ENCODE data around the gene VCAN. TPM values are rescaled to one million over a fixed set of nuclear protein-coding genes. Genes with fewer than 3 reads are reported as not detected.

The VCAN gene
- total and polyA plus RNA-seq, 2 of the 4 experiments (the other 2 are of a cell fraction): 45.3 to 158 TPM

- TF ChIP-seq FOS (IDR thresholded peaks at IDR 0.05; ENCODE audit: low read depth, low read length): no peak
These were observed 87.7 kb downstream of the VCAN start (continued) for GRCh38 chr5:83559118-83559785.

- H4K20me1 ChIP-seq (ENCODE audit: insufficient read depth, low read length): no peaks in the 10 kb centered on the region
- POLR2A ChIA-PET (ENCODE audit: unreplicated experiment): no interaction called here
- H3K79me1 ChIP-seq (ENCODE audit: low read depth in 1 of 2, low read length in 2 of 2): peaks cover 2 to 14% of the 10 kb centered on the region in 2 experiments; a peak in 2 of 4 replicates
- no peak overlapping the region for H3K14ac ChIP-seq (replicated peaks; ENCODE audit: low read depth, low read length)
- WGBS, 2 experiments (ENCODE audit: extremely low coverage in 2 of 2, insufficient read length in 1 of 2): no CpG with 5 or more reads among the region's 1 CpG
- peak overlapping the region; percentile 41; the same call in 1 of the 2 replicates for H3K18ac ChIP-seq (ENCODE audit: low read depth, low read length)
- no peak overlapping the region for H3K4me3 ChIP-seq (ENCODE audit: insufficient read depth, low read depth, low read length)
- peaks cover 2% of the 10 kb centered on the region; the same call in 1 of the 2 replicates for H3K36me3 ChIP-seq (ENCODE audit: control insufficient read depth, insufficient read depth, low read length)
- in situ Hi-C loops (cut with MboI; ENCODE audit: low sequenced_read_pairs) (loop anchor here (5.0 to 25.0 kb wide), 2 partner anchors 475 to 1210 kb away; partner anchors contain the start of genes TMEM167A and XRCC4), dilution Hi-C loops (cut with HindIII; ENCODE audit: low sequenced_read_pairs, unreplicated experiment) (no loop called here), intact Hi-C loops (cut with micrococcal nuclease) (loop anchor here (5.0 kb wide), 1 partner anchor 1250 kb away; no protein-coding TSS in a partner anchor)
- H2BK120ac ChIP-seq (ENCODE audit: low read depth, low read length): no peak overlapping the region
- no peaks in the 10 kb centered on the region for H3K9me3 ChIP-seq (ENCODE audit: control insufficient read depth, insufficient read depth, low read length)
- no peak for DNase-seq
- no peak overlapping the region for H3K9ac ChIP-seq (ENCODE audit: low read depth, low read length)
- H4K8ac ChIP-seq (ENCODE audit: low read depth in 2 of 2, low read length in 2 of 2): no peak overlapping the region; a peak in 1 of 4 replicates
- no peaks in the 10 kb centered on the region for H3K27me3 ChIP-seq (ENCODE audit: control insufficient read depth, insufficient read depth, low read length)
- no peak overlapping the region for H2BK15ac ChIP-seq (ENCODE audit: low read depth, low read length)
- peak overlapping the region; percentile 4; the same call in 1 of the 2 replicates for H4K5ac ChIP-seq (ENCODE audit: low read depth, low read length)
- H3K9me1 ChIP-seq (ENCODE audit: insufficient read depth, low read length): peaks cover 5% of the 10 kb centered on the region; the same call in 1 of the 2 replicates
- ATAC-seq (ENCODE audit: low read depth): peak; percentile 33; the same call in 1 of the 2 replicates
- no peak overlapping the region for H2AFZ ChIP-seq (replicated peaks; ENCODE audit: low read length, poor library complexity)
- H4K91ac ChIP-seq (ENCODE audit: insufficient read depth, low read depth, low read length): no peak overlapping the region
- H2AK9ac ChIP-seq (replicated peaks; ENCODE audit: low read depth, low read length, poor library complexity): no peak overlapping the region
- no peak overlapping the region for H2AK5ac ChIP-seq (ENCODE audit: low read depth, low read length)
- H3K27ac ChIP-seq (ENCODE audit: insufficient read depth, low read length): no peak overlapping the region
- no peak overlapping the region for H3K56ac ChIP-seq (ENCODE audit: extremely low read depth, insufficient read depth, low read length)
- H3K4me1 ChIP-seq (ENCODE audit: control insufficient read depth, insufficient read depth, low read length): peaks cover 11% of the 10 kb centered on the region
- CTCF ChIA-PET: interaction anchor here (0.6 to 1.3 kb wide), 4 partner anchors 25 to 486 kb away, joined by 3 to 5 read pairs (median 4); no protein-coding TSS in a partner anchor
- no peak overlapping the region for H3K4me2 ChIP-seq (ENCODE audit: low read depth, low read length)
- H3K23ac ChIP-seq (ENCODE audit: low read depth, low read length): no peak overlapping the region
- H2BK20ac ChIP-seq (ENCODE audit: low read depth, low read length): no peak overlapping the region
- H2BK5ac ChIP-seq (ENCODE audit: low read depth, low read length, poor library complexity, severe bottlenecking): no peak overlapping the region
- no peak overlapping the region for H3K4ac ChIP-seq (ENCODE audit: low read depth, low read length)
- no TSS peak for BruUV-seq (replicated peaks)
- no peak for TF ChIP-seq MAFK (IDR thresholded peaks at IDR 0.05; ENCODE audit: low read depth, low read length)
- TF ChIP-seq CEBPB (IDR thresholded peaks at IDR 0.05; ENCODE audit: low read depth, low read length): no peak
- no peak for TF ChIP-seq RFX5 (IDR thresholded peaks at IDR 0.05; ENCODE audit: low read depth, low read length)
- TF ChIP-seq NFE2L2 (IDR thresholded peaks at IDR 0.05; ENCODE audit: low read depth, low read length): no peak
- TF ChIP-seq, protein P1, sequence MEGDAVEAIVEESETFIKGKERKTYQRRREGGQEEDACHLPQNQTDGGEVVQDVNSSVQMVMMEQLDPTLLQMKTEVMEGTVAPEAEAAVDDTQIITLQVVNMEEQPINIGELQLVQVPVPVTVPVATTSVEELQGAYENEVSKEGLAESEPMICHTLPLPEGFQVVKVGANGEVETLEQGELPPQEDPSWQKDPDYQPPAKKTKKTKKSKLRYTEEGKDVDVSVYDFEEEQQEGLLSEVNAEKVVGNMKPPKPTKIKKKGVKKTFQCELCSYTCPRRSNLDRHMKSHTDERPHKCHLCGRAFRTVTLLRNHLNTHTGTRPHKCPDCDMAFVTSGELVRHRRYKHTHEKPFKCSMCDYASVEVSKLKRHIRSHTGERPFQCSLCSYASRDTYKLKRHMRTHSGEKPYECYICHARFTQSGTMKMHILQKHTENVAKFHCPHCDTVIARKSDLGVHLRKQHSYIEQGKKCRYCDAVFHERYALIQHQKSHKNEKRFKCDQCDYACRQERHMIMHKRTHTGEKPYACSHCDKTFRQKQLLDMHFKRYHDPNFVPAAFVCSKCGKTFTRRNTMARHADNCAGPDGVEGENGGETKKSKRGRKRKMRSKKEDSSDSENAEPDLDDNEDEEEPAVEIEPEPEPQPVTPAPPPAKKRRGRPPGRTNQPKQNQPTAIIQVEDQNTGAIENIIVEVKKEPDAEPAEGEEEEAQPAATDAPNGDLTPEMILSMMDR (conservative IDR thresholded peaks at IDR 0.05; ENCODE audit: low read depth, low read length): no peak
- TF ChIP-seq, protein P2, sequence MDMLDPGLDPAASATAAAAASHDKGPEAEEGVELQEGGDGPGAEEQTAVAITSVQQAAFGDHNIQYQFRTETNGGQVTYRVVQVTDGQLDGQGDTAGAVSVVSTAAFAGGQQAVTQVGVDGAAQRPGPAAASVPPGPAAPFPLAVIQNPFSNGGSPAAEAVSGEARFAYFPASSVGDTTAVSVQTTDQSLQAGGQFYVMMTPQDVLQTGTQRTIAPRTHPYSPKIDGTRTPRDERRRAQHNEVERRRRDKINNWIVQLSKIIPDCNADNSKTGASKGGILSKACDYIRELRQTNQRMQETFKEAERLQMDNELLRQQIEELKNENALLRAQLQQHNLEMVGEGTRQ (IDR thresholded peaks at IDR 0.05; ENCODE audit: low read depth, low read length): no peak
- TF ChIP-seq BHLHE40 (IDR thresholded peaks at IDR 0.05; ENCODE audit: low read depth, low read length): no peak
- no peak for TF ChIP-seq MXI1 (IDR thresholded peaks at IDR 0.05; ENCODE audit: borderline replicate concordance, low read depth, low read length)
- no peak for TF ChIP-seq CHD1 (IDR thresholded peaks at IDR 0.05; ENCODE audit: low read depth, low read length)
- TF ChIP-seq FOS (IDR thresholded peaks at IDR 0.05; ENCODE audit: low read depth, low read length): no peak
- no peak for TF ChIP-seq SMC3 (IDR thresholded peaks at IDR 0.05; ENCODE audit: low read depth, low read length)
- no peak for TF ChIP-seq RAD21 (IDR thresholded peaks at IDR 0.05; ENCODE audit: low read length)
These were observed 90.6 kb downstream of the VCAN start for GRCh38 chr5:83562071-83562606.

Data from IMR-90 (cell line).